Gastrocnemius medialis (tissue), 4 donors: ENCODE data around the gene THBS4. TPM values are rescaled to one million over a fixed set of nuclear protein-coding genes. Genes with fewer than 3 reads are reported as not detected.
"Not testable (repeated sequence)": the region's sequence is repeated elsewhere in the genome, so short reads cannot be mapped to it uniquely, and the experiment has no call there.

Experiments
- ATAC-seq, 2 donors: fragments of 150-250 bp; one replicate each; pipeline ENCODE4 v1.9.1; 2016
- DNase-seq, 2 donors: peaks; one replicate each; pipeline ENCODE4 v3.0.0-alpha.2; 2019
- H3K27ac ChIP-seq, 4 donors: fragments of 200-600 bp; sonication (generic); 1 replicate in 1 of 4; 2 replicates in 3 of 4; pipeline ENCODE4 v1.5.1; 2016 to 2018; ENCODE audit warnings: mild to moderate bottlenecking in 2 of 4, moderate library complexity in 1 of 4
- H3K27me3 ChIP-seq, 3 donors: fragments of 200-600 bp; sonication (generic) in 2 of 3; 1 replicate in 1 of 3; 2 replicates in 2 of 3; pipeline versions ENCODE4 v1.5.1 to v1.6.0; 2016 to 2019; ENCODE audit warnings: mild to moderate bottlenecking in 1 of 3, moderate library complexity in 1 of 3
- H3K36me3 ChIP-seq, 2 donors: fragments of 200-600 bp; sonication (generic) in 1 of 2; one replicate each; pipeline ENCODE4 v1.5.1; 2017 to 2018
- H3K4me1 ChIP-seq, 2 donors: fragments of 200-600 bp; sonication (generic) in 1 of 2; one replicate each; pipeline ENCODE4 v1.5.1; 2016 to 2017; ENCODE audit warnings: mild to moderate bottlenecking in 2 of 2
- H3K4me3 ChIP-seq, 4 donors: fragments of 200-600 bp; sonication (generic) in 3 of 4; 1 replicate in 1 of 4; 2 replicates in 3 of 4; pipeline ENCODE4 v1.5.1; 2016 to 2019; ENCODE audit warnings: mild to moderate bottlenecking in 2 of 4
- H3K9me3 ChIP-seq, 3 donors: fragments of 200-600 bp; sonication (generic) in 2 of 3; 1 replicate in 1 of 3; 2 replicates in 2 of 3; pipeline ENCODE4 v1.5.1; 2016 to 2019
- POLR2A ChIP-seq, 2 donors: fragments of 450-650 bp; IDR thresholded peaks; one replicate each; pipeline ENCODE4 v1.6.1; 2017; ENCODE audit warnings: antibody characterized with exemption in 2 of 2, mild to moderate bottlenecking in 2 of 2, moderate library complexity in 2 of 2
- in situ Hi-C, 4 donors: fragments of 200-750 bp; cut with MboI; loops; one replicate each; pipeline versions ENCODE4 v1.15.0 to v1.8.0; 2017; ENCODE audit warnings: low sequenced_read_pairs in 4 of 4
- intact Hi-C: fragments of 100-400 bp; cut with DNase I; formaldehyde crosslinking; loops from one replicate; pipeline ENCODE4 v1.15.1; 2023; ENCODE audit warnings: low total_unique reads
- total RNA-seq, 4 donors: library from RNA; depleted of rRNA; stranded (reverse); fragments of >200 nt; gene quantifications; one replicate each; pipeline versions ENCODE4 v1.1.0 to v1.2.3, GENCODE V29; 2016
- TF ChIP-seq, protein P1 (sequence below), 5 experiments: fragments of 450-650 bp in 3 of 5; fragments of 200-600 bp in 2 of 5; sonication (generic) in 2 of 5; IDR thresholded peaks in 4 of 5; conservative IDR thresholded peaks in 1 of 5; 1 replicate in 4 of 5; 2 replicates in 1 of 5; pipeline ENCODE4 v1.5.1; 2016 to 2019; ENCODE audit warnings: antibody characterized with exemption in 5 of 5, mild to moderate bottlenecking in 3 of 5, moderate library complexity in 3 of 5

THBS4 gene
- total RNA-seq, 4 donors from 2014 or later, result 23.3 to 336 (median 38.4) TPM

DNA sequence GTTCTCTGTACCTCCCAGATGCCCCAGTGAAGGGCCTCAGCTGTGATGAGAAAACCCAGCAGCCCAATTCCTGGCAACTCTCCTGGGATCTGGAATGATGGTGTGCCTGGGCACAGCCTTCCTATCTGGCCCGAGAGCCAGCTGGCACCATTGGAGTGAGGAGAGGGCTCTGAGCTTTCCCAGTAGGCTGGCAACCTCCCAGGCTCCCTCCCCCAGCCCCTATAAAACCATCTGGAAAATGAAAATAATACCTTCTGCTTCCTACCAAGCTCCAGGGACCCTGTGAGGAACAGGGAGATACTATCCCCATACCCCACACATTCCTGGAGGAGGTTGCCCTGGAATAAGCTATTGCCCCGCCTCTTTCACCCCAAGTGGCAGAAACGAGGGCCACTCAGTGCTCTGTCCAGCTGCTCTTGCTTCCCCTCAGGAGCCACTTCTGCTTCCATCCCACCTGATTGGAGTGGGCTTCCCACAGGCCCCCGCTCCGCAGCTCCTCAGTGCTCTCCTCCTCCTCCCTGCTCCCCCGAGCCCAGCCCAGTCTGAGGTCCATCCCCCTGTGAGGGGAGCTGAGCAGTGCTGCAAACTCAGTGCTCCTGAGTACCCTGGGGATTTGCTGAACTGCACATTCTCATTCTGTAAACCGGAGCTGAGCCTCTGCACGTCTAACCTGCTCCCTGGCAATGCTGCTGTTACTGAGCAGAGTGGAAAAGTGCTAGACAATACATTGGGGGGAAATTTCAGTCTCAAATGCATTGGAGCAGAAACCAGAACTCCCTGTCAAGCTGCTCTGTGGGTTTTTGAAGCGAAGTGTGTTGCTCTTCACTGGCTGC, 74.7 kb downstream of the THBS4 start:
- H3K27ac ChIP-seq, result no peak overlapping the region
- intact Hi-C loops, result no loop called here
- no peaks in the 10 kb centered on the region for H3K36me3 ChIP-seq
- no peak for ATAC-seq
- TF ChIP-seq, protein P1, sequence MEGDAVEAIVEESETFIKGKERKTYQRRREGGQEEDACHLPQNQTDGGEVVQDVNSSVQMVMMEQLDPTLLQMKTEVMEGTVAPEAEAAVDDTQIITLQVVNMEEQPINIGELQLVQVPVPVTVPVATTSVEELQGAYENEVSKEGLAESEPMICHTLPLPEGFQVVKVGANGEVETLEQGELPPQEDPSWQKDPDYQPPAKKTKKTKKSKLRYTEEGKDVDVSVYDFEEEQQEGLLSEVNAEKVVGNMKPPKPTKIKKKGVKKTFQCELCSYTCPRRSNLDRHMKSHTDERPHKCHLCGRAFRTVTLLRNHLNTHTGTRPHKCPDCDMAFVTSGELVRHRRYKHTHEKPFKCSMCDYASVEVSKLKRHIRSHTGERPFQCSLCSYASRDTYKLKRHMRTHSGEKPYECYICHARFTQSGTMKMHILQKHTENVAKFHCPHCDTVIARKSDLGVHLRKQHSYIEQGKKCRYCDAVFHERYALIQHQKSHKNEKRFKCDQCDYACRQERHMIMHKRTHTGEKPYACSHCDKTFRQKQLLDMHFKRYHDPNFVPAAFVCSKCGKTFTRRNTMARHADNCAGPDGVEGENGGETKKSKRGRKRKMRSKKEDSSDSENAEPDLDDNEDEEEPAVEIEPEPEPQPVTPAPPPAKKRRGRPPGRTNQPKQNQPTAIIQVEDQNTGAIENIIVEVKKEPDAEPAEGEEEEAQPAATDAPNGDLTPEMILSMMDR (IDR thresholded peaks at IDR 0.05 in 4 of 5, conservative IDR thresholded peaks at IDR 0.05 in 1 of 5), result no peak
- TF ChIP-seq POLR2A (IDR thresholded peaks at IDR 0.05), result no peak
- H3K4me1 ChIP-seq, result no peaks in the 10 kb centered on the region
- DNase-seq, result no peak
- in situ Hi-C loops, result loop anchor here in 1 of 4 donors (10.0 kb wide), 1 partner anchor 175 kb away; no protein-coding TSS in a partner anchor
- no peaks in the 10 kb centered on the region for H3K9me3 ChIP-seq
- no peak overlapping the region for H3K4me3 ChIP-seq
- no peaks in the 10 kb centered on the region for H3K27me3 ChIP-seq

DNA sequence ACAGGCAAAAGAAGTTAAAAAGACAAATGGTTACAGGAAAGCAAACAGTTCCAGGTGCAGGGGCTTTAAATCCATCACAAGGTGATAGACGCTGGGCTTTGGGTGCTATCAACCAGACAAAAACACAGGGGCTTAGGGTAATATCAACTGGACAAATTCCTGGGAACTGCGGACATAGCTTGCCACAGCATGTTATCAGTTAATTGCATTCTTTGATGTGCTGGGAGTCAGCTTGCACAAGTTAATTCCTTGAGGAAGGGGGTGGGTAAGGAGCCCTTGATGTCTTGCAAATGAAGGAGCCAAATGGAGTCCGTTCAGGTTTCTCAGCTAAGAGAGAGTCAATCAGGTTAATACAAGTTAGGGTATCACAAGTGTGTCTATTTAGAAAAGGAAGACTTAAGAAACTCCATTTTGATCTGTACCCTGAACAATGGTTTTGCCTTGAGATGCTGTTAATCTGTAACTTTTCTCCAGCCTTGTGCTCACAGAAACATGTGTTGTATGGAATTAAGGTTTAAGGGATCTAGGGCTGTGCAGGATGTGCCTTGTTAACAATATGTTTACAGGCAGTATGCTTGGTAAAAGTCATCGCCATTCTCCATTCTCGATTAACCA, 76.3 kb downstream of the THBS4 start:
- intact Hi-C loops, H3K9me3 ChIP-seq: not testable (repeated sequence)

DNA sequence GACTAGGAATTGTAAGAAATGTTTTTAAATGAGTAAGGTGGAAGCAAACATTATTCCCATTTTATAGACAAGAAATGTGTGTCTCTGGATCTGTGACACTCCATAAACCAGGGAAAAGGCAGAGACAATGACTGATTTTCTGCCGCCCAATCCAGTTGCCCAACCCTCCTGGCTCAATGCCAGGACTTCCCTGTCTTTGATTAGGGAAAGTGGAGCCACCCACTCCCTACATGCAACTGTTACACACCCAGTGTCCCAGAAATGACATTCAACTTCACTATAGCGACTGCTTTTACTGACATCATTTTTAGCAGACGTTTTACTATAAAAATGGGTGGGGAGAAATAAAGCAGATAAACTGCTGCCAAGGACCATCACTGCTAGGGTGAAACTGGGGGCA, 79.7 kb downstream of the THBS4 start:
- in situ Hi-C loops (no loop called here), intact Hi-C loops (no loop called here)
- no peak for ATAC-seq
- peaks cover 0 to 9% of the 10 kb centered on the region in 2 donors for H3K4me1 ChIP-seq
- H3K27me3 ChIP-seq, result no peaks in the 10 kb centered on the region
- H3K9me3 ChIP-seq, result no peaks in the 10 kb centered on the region
- no peak overlapping the region for H3K27ac ChIP-seq
- no peak for DNase-seq
- H3K36me3 ChIP-seq, result no peaks in the 10 kb centered on the region
- TF ChIP-seq, protein P1 (IDR thresholded peaks at IDR 0.05 in 4 of 5, conservative IDR thresholded peaks at IDR 0.05 in 1 of 5), result no peak
- TF ChIP-seq POLR2A (IDR thresholded peaks at IDR 0.05), result no peak
- H3K4me3 ChIP-seq, result no peak overlapping the region

More for the DNA sequence above, 76.3 kb downstream of the THBS4 start:
- in situ Hi-C loops, ATAC-seq, H3K4me3 ChIP-seq, DNase-seq, H3K27ac ChIP-seq, H3K4me1 ChIP-seq, H3K36me3 ChIP-seq, H3K27me3 ChIP-seq: not testable (repeated sequence)

DNA sequence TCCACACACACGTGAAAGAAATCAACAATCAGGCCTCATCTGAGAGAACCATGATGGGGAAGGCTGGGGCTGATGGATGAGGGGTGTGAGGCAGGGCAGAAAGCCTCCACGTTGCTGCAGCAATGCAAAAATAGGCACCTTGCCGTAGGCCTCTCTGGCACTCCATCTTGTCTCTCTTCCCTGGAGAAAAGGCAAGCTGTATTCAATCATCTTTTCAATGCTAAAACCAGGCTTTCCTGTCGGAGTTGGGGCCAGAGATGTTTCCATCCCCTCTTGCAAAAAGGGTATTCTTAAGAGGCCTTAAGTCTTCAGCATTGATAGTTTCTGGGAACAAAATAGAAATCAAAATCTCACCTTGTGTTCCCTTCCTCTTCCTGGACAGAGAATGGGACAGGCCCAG, 80.9 kb downstream of the THBS4 start:
- DNase-seq (no peak), ATAC-seq (no peak)
- in situ Hi-C loops (no loop called here), intact Hi-C loops (no loop called here)
- TF ChIP-seq, protein P1 (IDR thresholded peaks at IDR 0.05 in 4 of 5, conservative IDR thresholded peaks at IDR 0.05 in 1 of 5), result no peak
- no peak for TF ChIP-seq POLR2A (IDR thresholded peaks at IDR 0.05)
- Histone ChIP-seq H3K4me3 (no peak overlapping the region), H3K9me3 (no peaks in the 10 kb centered on the region), H3K4me1 (peaks cover 0 to 9% of the 10 kb centered on the region in 2 donors), H3K27me3 (no peaks in the 10 kb centered on the region), H3K36me3 (no peaks in the 10 kb centered on the region), H3K27ac (no peak overlapping the region)

DNA sequence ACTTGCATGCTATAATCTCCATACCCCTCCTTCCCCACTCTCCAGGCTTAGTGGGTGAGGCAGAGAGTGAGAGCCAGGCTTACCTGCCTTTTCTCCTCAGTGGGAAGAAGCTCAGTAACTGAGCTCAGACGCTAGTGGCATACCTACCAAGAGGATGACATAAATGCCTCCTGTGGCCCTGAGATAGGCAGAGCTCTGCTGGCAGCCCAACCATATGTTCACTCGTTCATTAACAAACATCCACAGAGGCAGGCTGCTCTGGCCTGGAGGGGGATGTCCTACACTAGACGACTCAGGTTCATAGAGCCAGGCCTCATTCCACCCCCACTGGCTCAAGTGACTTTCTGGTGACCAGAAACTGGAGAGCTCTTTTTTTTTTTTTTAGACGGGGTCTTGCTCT, 81.3 kb downstream of the THBS4 start:
- H3K27me3 ChIP-seq, result no peaks in the 10 kb centered on the region
- ATAC-seq (no peak), DNase-seq (no peak)
- in situ Hi-C loops (no loop called here), intact Hi-C loops (no loop called here)
- no peaks in the 10 kb centered on the region for H3K36me3 ChIP-seq
- H3K27ac ChIP-seq, result no peak overlapping the region
- H3K9me3 ChIP-seq, result no peaks in the 10 kb centered on the region
- peaks cover 0 to 9% of the 10 kb centered on the region in 2 donors for H3K4me1 ChIP-seq
- H3K4me3 ChIP-seq, result no peak overlapping the region
- TF ChIP-seq POLR2A (IDR thresholded peaks at IDR 0.05), result no peak
- TF ChIP-seq, protein P1 (IDR thresholded peaks at IDR 0.05 in 4 of 5, conservative IDR thresholded peaks at IDR 0.05 in 1 of 5), result no peak
